ENCODE measurements around the gene DIABLO.
"Not testable (repeated sequence)": the region's sequence is repeated elsewhere in the genome, so short reads cannot be mapped to it uniquely, and the experiment has no call there.

DIABLO gene

DNA sequence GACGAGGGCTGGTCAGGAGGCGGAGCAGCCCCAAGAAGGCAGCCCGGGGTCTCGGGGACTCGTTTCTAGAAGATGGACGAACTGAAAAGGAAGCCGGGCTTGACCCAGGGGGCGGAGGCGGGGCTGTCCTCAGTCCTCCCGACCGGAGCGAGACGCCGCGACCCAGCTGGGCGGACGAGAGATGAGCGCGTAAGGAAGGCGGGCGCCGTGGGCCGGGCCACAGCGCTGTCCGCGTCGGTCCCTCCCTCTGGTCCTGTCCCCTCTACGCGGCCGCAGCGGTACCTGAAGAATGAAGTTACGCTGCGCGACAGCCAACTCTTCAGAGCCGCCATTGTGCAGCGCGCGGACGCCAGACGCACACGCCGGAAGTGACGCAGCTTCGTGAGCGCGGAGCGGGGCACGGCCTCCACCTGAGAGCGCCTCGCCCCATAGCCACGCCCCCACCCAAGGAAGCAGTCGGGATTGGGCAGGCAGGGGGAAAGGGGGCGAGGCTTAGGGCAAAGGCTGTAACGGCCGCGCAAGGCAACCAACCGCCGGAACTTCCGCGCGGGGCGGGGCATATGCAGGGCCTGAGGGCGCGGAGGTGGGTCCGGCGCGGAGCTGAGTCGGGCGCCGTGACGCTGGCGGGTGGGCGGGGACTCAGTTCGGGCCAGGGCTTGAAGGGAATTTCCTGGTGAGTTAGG, at the start of gene DIABLO:
DIABLO (minus strand) TSS at position 370 of the 683 bp plus-strand sequence; CDS start at position 332, 38 bp downstream.
- peak; percentile 95 for DNase-seq (ENCODE audit: low spot score)
- FAIRE-seq = peak; percentile 86

DNA sequence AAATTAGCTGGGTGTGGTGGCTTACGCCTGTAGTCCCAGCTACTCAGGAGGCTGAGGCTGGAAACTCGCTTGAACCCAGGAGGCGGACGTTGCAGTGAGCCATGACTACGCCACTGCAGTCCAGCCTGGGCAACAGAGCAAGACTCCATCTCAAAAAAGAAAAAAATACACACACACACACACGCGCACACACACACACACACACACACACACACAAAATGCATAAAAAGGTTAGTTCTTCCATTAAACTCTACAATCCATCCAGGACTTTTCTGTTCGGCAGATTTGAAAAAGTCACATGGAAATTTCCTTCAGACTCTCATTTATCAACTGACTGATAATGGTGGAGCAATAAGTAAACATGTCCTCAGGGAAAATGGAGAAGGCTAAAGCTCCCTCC, 49.6 kb upstream of the DIABLO start:
- DNase-seq (ENCODE audit: low spot score) (no peak), FAIRE-seq (no peak)

DNA sequence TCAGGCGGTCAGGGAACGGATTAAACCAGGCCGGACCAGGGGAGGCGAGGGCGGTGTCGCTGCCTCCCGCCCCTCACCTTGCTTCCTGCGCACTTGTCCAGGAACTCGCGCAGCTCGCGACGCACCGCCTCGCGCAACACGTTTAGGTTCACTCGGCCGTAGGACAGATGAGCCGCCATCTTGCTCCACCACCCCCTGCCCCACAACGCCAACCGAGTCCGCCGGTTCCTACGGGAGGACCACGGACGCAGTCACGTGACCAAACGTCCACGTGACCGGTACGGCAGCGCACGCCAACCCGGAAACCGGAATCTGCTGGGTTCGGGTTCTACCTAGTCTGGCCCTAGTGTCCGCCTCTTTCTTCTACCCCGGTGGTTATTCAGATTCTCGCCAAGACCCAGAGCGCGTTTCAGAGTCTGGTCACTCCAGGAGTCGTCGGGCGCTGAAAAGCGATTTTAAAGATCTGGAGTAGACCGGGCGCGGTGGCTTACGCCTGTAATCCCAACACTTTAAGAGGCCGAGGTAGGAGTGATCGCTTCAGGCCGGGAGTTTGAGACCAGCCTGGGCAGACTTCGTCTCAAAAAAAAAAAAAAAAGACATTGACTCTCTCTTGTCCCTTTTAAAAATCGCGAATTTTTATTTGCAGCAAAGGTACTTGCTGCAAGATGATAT, 40.5 kb upstream of the DIABLO start, which contains the start of gene VPS33A:
VPS33A (minus strand) TSS at position 265 of the 672 bp plus-strand sequence; CDS start at position 179, 86 bp downstream.
- FAIRE-seq = no peak
- DNase-seq (ENCODE audit: low spot score) = peak; percentile 87

DNA sequence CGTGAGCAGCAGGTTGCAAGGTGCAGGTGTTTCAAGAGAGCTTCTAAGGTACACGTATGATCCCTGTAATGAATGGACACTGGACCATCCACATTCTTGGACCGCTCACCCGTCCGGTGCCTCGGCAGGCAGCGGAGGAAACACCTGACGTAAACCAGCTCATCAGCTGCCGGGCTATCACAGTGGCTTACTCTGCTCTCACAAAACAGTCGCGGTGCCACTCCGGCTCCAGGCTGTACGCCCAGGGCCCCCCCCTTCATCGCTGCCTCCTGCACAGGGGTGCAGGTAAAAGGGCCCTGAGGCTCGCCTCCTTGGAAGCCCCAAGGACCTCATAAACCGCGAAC, 40.0 kb upstream of the DIABLO start:
- FAIRE-seq = no peak
- peak; percentile 16 for DNase-seq (ENCODE audit: low spot score)

DNA sequence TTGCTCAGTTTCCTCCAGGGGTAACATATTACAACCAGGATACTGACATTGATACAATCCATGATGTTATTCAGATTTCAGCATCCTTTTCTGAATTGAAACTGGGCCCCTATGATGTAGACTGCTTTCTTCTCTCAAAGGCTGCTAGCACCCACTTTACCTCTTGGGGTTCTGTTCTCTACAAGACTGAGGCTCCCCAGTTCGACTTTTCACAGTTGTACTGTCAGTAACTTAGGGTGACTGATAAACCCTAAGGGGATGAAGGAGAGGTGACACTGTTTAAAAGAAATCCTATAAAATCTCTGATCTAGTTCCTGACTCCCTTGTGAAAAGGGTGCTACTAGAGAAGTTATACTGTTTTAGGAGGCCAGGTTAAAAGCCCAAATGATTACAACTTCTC, 39.6 kb upstream of the DIABLO start:
- FAIRE-seq (no peak), DNase-seq (ENCODE audit: low spot score) (no peak)

DNA sequence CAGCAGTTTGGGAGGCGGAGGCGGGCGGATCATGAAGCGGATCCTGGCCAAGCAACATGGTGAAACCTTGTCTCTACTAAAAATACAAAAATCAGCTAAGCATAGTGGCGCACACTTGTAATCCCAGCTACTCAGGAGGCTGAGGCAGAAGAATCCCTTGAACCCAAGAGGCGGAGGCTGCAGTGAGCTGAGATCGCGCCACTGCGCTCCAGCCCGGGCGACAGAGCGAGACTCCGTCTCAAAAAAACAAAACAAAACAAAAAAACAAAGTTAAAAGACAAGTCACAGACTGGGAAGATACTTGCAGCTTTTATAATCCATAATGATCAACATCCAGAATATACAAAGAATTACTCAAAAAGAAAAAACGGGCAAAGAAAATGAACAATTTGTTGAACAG, 34.9 kb upstream of the DIABLO start:
- not testable (repeated sequence) for DNase-seq (ENCODE audit: low spot score); FAIRE-seq

DNA sequence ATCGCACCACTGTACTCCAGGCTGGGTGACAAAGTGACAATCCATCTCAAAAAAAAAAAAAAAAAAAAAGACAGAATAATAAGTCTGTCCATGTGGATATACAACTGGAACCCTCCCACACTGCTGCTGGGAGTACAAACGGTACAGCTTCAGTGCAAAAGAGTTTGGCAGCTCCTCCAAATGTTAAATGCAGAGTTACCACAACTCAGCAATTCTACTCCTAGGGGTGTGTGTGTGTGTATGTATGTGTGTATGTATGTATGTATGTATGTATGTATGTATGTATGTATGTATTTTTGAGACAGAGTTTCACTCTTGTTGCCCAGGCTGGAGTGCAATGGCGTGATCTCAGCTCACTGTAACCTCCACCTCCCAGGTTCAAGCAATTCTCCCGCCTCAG, 33.1 kb upstream of the DIABLO start:
- FAIRE-seq; DNase-seq (ENCODE audit: low spot score): not testable (repeated sequence)

DNA sequence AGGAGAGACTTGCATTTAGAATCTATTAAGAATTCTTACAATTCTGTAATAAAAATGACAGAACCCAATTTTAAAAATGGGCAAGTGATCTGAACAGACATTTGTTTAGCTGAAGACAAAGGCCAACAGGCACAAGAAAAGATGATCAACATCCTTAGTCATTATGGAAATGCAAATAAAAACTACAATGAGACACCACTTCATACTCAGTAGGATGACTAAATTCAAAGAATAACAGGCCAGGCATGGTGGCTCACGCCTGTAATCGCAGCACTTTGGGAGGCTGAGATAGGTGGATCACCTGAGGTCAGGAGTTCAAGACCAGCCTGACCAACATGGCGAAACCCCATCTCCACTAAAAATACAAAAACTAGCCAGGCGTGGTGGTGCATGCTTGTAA, 32.6 kb upstream of the DIABLO start:
- not testable (repeated sequence) for FAIRE-seq; DNase-seq (ENCODE audit: low spot score)

DNA sequence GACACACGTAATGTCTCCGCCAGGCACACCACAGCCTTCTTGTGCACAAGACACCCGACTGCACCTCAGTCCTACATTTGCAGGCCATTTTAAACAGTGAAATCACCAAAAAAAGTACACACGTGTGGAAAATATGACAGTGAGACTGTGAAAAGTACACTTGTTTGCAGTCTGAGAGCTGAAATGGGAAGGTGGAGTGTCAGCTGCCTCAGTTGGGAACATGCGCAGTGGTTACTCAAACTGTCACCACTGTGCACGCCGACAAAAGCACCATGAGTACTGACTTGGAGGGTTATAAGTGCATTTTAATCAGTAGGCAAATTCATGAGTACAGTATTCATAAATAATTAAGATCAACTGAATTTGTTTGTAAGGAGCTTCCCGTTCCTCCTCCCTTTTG, 24.7 kb upstream of the DIABLO start:
- FAIRE-seq (no peak), DNase-seq (ENCODE audit: low spot score) (no peak)

DNA sequence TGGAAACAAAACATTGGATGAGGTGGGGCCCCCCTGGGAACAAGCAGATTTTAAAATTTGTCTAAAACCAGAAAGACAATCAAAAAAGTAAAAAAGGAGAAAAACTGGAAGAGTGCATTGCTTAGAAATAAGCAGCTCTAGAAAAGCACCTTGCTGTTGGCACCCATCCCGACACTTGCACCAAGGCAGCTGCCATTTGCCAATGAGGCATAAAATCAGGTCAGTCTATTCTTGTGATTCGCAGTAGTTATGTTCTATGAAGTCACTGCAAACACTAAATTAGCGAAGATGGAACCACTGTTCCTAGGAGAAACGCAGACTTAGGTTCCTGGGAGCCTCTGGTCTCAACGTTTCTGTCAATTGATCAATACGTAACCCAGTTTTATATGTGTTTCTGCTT, 24.2 kb upstream of the DIABLO start:
- DNase-seq (ENCODE audit: low spot score) (no peak), FAIRE-seq (no peak)

DNA sequence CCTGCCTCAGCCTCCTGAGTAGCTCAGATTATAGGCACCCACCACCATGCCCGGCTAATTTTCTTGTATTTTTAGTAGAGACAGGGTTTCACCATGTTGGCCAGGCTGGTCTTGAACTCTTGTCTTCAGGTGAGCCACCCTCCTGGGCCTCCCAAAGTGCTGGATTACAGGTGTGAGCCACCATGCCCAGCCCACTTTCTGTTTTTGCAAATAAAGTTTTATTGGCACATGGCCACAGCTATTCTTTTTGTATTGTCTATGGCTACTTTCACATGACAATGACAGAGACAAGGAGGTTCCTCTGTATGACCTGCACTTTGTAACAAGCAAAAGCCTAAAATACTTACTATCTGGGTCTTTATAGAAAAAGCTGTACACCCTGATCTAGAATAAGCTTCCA, 19.7 kb upstream of the DIABLO start:
- no peak for DNase-seq (ENCODE audit: low spot score)
- no peak for FAIRE-seq

DNA sequence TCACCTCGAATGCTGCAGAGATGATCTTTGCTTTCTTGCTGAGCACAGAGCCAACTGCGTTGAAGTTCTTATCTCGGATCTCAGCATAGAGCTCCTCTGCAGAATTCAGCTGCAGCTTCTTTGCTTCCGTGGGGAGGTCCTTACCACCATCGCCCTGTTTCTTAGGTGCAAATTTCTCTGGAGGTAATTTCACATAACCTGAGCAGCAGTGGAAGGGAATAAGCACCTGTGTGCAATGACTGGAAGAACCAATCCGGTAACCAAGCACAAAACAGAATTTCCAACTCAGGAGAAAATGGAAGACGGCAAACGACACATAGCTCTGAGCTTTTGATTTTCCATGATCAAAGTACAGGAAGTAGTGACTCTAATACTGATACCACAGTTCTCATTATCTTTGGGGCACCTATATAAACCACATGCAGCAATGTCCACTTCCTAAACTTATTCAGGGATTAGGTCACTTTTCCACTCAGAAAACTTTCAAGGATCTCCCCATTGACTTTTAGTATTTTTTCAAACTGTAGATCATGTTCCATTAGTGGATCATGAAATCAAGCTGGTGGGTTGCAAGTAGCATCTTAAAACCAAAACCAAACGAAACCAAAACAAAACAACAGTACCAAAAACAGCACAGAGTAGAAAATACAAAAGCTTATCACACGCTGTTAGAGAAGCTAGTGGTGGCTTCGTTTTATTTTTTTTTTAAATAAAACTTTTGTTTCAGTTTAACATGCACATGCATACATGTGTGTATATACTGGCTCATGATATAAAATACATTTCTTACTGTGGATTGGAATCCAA, 18.9 kb upstream of the DIABLO start:
- no peak for DNase-seq (ENCODE audit: low spot score)
- no peak for FAIRE-seq

DNA sequence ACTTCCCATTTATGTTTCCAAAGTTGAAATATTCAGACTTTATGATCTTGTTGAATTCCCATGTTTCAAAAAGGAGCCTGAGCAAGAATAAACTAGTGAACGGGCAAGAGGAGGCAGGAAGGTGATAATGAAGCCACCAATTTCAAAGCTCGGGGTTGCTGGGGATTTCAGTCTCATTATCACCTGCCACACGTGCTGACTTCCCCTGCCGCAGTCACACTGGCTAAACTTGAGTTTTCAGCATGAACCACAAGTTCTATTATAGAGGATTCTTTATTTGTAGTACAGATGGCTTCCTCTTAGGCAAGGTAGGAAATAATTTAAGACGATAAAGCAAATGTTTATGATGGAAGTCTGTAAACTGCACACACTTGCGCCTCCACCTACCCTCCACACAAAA, 18.1 kb upstream of the DIABLO start:
- DNase-seq (ENCODE audit: low spot score) (no peak), FAIRE-seq (no peak)

DNA sequence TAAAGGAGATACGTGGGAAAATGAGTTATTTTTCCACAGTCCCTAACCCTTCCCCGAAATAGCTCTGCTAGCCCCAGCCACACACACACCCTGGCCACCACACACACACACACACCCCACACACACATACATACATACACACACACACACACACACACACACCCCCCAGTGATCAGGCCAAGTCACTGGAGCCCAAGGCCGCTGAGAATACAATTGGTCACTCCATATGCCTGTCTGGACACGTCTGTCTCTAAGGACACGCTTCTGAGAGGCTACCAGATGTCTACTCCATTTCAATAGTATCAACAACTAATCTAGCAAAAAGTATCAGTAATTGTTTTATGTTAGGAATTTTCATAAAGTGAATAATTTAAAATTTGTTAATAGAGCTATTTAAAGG, 13.0 kb upstream of the DIABLO start:
- no peak for DNase-seq (ENCODE audit: low spot score)
- no peak for FAIRE-seq

DNA sequence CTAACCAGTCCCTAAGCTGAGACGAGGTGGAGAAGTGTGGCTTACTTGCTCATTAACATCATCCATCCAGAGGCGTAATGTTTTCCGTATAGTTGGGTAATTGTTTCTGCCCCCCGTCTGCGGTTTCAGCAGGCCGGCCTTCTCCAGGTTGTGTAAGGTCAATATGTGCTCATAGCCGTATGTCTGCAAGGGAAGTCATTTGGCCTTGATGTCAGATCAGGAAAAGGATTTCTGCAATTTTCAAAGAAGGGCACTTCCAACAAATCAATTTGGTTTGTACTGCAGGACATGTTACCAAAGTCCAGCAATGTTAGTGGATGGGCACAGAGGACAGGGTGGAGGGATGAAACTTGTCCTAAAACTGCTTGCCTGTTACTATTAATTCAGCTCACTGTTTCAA, 9.9 kb upstream of the DIABLO start:
- no peak for FAIRE-seq
- DNase-seq (ENCODE audit: low spot score) = no peak

DNA sequence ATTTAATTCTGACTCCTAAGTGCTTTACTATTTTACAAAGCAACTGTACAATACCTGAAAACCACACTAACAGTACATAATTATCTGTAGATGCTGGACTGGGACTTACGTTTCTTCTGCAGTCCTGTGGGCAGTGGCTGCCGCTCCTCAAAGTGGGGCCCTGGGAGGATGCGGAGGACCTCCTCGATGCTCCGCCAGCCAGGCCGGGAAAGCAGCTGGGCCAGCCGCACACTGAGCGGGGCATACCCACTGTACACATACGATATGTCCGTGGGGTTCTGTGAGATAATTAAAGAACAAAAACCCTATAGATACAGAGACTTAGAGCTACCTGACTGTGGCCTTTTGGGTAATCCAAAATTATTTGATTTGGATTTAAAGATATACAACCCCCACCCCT, 6.8 kb upstream of the DIABLO start:
- no peak for DNase-seq (ENCODE audit: low spot score)
- FAIRE-seq = no peak

DNA sequence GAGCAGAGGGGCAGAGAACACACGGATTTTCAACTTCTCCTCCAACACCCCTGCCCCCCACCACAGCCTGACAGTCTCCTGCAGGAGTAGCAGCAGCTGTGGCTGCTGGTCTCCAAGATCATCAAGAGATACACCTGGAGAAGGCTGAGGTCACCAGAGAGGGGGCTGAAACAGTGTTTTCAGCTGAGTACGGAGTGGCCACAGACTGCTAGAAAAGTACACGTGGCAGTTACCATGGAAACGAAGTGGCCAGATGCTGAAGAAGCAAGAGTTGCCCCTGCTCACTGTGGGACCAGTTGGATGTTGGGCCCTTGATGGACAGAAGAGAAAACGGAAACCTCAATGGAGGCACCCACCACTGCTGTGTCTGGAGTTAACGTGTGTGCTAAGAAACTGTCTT, 4.9 kb upstream of the DIABLO start:
- DNase-seq (ENCODE audit: low spot score) (no peak), FAIRE-seq (no peak)

DNA sequence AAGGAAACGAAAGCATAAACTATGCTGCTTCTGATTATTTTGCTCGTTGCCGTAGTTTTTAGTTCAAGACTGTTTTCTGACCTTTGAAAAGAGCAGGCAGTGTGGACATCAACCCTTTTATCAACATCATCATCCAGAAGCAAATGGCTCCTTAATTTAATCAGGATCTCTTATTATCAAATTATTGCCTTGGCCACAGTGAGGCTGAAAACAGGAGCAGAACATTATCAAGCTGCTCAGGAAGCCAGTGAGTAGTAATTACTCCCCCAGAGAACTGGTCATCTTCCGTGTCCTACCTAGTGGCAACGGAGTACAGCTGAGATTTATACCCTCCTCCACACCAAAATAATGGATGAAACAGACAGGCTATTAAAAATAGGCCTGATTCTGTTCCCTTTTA, 2.2 kb upstream of the DIABLO start:
- no peak for DNase-seq (ENCODE audit: low spot score)
- FAIRE-seq = no peak

DNA sequence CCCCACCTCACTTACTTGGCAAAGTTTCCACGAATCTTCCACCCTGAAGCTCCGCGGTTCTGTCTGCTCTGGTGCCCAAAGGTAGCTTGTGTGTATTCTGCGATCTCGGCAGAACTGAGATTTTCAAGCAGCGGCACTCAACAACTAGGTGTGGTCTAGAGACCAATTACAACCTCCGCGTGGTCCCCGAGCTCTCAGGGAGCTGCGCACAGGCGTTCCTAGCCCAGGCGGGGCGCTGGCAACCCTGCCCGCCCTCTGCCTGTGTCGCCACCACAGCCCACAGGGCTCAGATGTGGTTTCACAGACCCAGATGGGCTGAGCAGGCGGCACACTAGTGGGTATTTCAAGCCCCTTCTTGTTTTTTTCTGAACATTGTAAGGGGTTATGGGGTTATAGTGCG, 1.5 kb upstream of the DIABLO start:
- no peak for FAIRE-seq
- no peak for DNase-seq (ENCODE audit: low spot score)

DNA sequence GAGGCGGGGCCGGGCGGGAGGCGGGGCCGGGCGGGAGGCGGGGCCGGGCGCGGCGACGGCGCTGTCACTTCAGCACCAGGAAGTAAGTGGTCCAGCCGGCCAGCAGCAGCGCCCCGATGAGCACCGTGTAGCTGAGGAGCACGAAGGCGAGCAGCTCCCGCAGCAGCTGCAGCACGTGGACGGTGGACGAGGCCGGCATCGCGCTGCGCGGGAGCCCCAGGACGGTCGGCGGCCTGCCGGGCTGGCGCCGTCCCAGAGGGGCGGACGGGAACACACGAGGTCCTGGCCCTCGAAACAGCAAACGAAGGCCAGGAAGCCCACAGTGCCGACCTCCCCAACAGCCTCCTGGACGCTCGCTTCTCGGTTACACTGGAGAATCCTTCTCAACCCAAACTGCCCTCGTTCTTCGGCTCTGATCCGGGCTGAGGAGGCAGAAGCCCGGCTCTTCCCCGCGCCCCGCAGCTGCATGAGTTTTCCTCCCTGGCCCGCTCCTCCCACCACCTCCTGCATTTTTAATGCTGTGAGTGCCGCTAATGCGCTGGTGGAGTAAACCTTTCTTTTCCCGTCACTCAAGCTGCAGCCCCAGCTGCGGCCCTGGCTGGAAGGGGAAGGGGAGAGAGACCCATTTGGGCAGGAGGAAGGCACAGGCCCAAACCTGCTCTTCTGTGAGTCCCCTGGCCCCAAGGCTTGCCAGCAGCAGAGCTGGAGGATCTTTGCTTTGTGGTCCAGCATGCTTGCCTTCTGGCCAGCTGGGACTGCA, 694 bp upstream of the DIABLO start:
- DNase-seq (ENCODE audit: low spot score) (no peak), FAIRE-seq (no peak)

DNA sequence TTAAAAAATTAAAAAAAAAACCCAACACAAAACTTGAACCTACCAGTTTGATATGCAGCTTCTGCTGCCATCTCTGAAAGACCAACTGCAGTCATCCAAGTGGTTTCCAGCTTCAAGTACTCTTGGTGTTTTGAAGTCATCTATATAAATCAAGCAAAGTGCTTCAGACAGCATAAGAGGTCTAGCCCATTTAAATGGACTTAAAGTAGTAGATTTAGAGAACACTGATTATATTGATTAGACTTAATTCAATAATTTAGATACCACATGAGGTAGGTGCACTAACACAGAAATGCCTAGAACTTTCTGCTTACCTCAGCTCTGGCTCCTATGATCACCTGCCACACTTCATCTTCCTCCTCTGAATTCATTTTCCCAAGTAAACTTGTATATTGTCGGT, 9.4 kb downstream of the DIABLO start:
- DNase-seq (ENCODE audit: low spot score) = no peak
- FAIRE-seq = no peak

DNA sequence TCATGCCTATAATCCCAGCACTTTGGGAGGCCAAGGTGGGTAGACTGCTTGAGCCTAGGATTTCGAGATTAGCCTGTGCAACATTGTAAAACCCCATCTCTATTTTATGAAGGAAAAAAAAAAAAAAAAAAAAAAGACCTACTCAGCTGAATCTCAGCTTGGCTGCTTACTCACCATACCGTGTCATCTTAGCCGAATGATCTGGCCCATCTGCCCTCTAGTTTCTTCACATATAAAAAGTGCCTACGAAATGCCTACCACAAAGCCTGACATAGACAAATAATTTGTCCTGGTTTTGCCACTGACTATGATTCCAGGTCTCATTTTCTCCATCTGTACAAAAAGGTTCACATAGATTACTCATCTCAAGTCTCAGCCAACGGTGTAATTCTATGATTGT, 10.1 kb downstream of the DIABLO start:
- DNase-seq (ENCODE audit: low spot score) (peak; percentile 68), FAIRE-seq (peak; percentile 85)
